Activated naive CD4-positive, alpha-beta T cell treated with anti-CD3 and anti-CD28 coated beads for 36 hours (primary cell): Measurements from ENCODE around the gene GLCE. TPM values are rescaled to one million over a fixed set of nuclear protein-coding genes. Genes with fewer than 3 reads are reported as not detected.

Experiments used
- CTCF ChIA-PET: fragments of 350-600 bp; sonication (Branson Sonifier 250); formaldehyde crosslinking; loops from one replicate; lab custom pipeline; 2021; ENCODE audit warnings: antibody characterized with exemption; lab: Charles Lee
- DNase-seq: peaks from one replicate; pipeline ENCODE4 v3.0.0-alpha.2; 2020
- H3K27ac Mint-ChIP-seq: one replicate; pipeline ENCODE4 v1.8.0; 2021; ENCODE audit warnings: mild to moderate bottlenecking, mixed read lengths
- H3K27me3 Mint-ChIP-seq: one replicate; pipeline ENCODE4 v1.8.0; 2021; ENCODE audit warnings: low read depth, mixed read lengths
- H3K36me3 Mint-ChIP-seq: one replicate; pipeline ENCODE4 v1.8.0; 2021; ENCODE audit warnings: low read depth, mixed read lengths
- H3K4me1 Mint-ChIP-seq: one replicate; pipeline ENCODE4 v1.8.0; 2021; ENCODE audit warnings: low read depth, mixed read lengths
- H3K4me3 Mint-ChIP-seq: one replicate; pipeline ENCODE4 v1.8.0; 2021; ENCODE audit warnings: mild to moderate bottlenecking, moderate library complexity, mixed read lengths
- H3K9me3 Mint-ChIP-seq: one replicate; pipeline ENCODE4 v1.8.0; 2021; ENCODE audit warnings: mixed read lengths
- intact Hi-C: fragments of 100-400 bp; cut with micrococcal nuclease; formaldehyde crosslinking; loops from one replicate; pipeline ENCODE4 v1.15.1; 2023
- total RNA-seq, 2 experiments: library from RNA; stranded (reverse); gene quantifications; one replicate each; pipeline ENCODE4 v1.2.3, GENCODE V29; 2021

Gene GLCE
- total RNA-seq, 2 experiments from 2014 or later, result 2.5 to 2.6 TPM

DNA sequence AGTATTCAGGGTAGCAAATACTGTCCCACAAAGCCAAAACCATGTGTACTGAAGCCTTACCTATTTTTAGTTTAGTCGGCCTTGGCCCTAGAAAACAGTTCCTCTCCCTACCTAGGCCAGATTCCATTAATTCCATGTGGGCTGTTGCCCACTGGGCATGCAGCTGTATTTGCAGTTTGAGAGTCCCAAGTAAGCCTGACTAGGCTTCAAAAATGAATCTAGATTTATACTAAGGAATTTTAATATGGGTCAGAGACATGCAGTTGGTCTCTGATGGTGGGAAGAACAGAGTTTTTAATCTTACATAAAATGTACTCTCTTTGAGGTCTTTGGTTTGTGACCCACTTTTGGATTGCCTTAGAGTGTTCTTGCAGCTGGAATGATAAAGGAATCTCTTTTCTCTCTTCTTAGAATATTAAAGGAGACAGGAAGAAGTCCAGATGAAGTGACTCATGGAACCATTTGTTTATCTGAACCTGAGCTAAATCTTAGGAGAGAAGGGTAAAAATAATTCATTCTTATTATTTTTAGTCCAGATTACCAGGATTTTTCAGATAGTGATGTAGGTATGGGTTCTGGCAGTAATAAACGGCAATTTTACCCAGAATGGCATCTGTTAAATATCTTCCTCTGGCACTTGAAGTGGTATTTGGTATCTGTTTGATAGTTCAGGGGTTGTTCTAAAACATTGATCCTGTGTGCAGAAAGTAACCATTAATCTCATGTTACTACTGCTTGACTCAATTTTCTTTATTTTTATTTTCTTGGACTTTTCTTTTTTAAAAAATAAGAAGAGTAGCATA is 33.8 kb downstream of the GLCE start:
- Mint-ChIP-seq H3K4me3 (no peak overlapping the region), H3K36me3 (peaks cover 17% of the 10 kb centered on the region), H3K4me1 (peaks cover 3% of the 10 kb centered on the region), H3K27me3 (no peaks in the 10 kb centered on the region), H3K9me3 (peaks cover 6% of the 10 kb centered on the region), H3K27ac (no peak overlapping the region)
- CTCF ChIA-PET, result no interaction called here
- DNase-seq, result no peak
- intact Hi-C loops, result no loop called here

DNA sequence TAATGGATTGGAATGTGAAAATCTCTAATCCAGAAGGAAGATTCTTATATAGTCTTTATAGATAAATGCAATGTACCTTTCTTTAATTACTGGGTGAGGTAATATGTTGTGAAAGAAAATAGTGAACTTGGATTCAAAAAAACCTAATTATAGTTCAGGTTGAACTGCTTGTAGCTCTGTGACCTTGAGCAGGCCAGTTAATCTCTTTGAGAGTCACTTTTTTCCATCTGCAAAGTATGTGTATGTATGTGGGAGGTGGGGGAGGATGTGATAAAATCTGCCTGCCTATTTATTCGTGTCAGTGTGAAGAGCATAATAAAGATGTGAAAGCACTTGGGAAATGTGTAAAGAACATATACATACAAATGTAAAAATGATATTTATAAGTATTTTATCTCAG is 34.4 kb downstream of the GLCE start:
- H3K9me3 Mint-ChIP-seq, result peaks cover 6% of the 10 kb centered on the region
- CTCF ChIA-PET, result interaction anchor here (0.6 kb wide), 1 partner anchor 157 kb away, joined by 3 read pairs; no protein-coding TSS in a partner anchor
- H3K36me3 Mint-ChIP-seq, result peaks cover 17% of the 10 kb centered on the region
- H3K4me3 Mint-ChIP-seq, result no peak overlapping the region
- H3K4me1 Mint-ChIP-seq, result peaks cover 3% of the 10 kb centered on the region
- DNase-seq, result no peak
- intact Hi-C loops, result no loop called here
- H3K27ac Mint-ChIP-seq, result no peak overlapping the region
- H3K27me3 Mint-ChIP-seq, result no peaks in the 10 kb centered on the region

DNA sequence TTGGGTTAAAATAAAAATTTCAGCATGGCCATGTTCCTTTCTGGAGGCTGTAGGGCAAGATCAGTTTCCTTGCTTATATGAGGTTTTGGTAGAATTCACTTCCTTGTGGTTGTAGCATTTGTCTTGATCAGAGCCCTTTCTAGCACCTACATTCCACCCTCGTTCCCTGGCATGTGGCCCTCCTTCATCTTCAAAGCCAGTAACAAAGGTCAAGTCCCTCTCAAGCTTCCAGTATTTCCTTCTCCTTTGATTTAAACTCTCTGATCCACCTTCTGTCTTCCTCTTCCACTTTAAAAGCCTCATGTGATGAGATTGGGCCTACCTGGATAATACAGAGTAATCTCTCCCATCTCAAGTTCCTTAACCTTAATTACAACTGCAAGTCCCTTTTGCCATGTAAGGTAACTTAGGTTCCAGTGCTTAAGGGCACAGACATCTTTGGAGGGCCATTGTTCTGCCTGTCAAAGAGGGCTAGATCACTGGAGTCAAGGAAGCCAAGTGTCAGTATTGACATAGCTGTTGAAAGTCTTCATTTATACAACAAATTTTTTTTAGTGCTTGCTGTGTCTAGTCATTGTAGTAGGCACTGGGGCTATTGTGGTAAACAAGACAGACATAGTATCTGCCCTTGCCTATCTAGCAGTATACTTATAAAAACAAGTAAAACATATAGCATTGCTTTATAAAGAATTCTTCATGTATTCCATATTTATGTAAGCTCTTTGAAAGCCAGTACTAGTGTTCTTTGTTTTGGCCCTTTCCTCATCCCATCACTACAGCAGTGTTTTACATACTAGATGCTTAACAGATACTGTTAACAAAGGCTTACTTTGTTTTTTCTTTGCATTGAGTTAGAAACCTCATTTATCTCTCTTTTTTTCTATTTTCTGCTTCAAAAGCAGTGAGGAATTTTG is 40.7 kb downstream of the GLCE start:
- CTCF ChIA-PET, result no interaction called here
- Mint-ChIP-seq H3K4me1 (no peaks in the 10 kb centered on the region), H3K27me3 (no peaks in the 10 kb centered on the region), H3K9me3 (no peaks in the 10 kb centered on the region), H3K4me3 (no peak overlapping the region), H3K27ac (no peak overlapping the region), H3K36me3 (peaks cover 11% of the 10 kb centered on the region)
- no peak for DNase-seq
- intact Hi-C loops, result no loop called here

DNA sequence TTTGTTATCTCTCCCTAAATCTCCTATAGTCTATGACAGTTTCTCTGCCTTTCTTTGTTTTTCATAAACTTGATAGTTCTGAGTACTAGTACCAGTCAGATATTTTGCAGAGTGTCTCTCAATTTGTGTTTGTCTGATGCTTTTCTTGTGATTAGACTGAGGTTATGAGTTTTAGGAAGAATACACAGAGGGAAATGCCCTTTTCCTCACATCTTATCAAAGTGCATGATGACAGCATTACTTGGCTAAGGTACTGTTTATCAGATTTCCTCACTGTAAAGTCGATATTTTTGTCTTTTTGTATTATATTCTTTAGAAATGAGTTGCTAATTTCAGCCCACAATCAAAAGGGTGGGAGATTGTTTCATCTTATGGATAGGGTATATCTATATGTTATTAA is 45.6 kb downstream of the GLCE start:
- Mint-ChIP-seq H3K27me3 (no peaks in the 10 kb centered on the region), H3K27ac (no peak overlapping the region), H3K36me3 (no peaks in the 10 kb centered on the region), H3K4me3 (no peak overlapping the region), H3K9me3 (peaks cover 2% of the 10 kb centered on the region), H3K4me1 (no peaks in the 10 kb centered on the region)
- intact Hi-C loops, result no loop called here
- DNase-seq, result no peak
- CTCF ChIA-PET, result no interaction called here

DNA sequence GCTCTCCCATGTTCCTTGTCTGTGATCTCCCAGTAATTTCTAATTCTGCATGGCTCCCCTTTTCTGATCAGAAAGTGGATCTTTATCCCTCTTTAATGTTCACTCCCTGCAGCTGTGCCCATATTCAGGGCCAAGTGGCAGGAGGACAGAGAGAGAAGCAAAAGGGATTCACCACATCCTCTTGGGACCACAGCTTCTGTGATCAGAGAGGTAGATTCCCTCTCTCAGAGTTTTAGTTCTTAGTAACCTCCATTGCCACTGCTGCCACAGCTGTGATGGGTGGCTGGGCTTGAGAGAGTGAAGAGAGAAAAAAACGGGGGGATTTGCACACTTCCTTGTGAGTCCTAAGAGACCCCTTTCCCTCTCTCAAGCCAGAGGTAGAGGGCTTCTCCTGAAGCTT is 49.2 kb downstream of the GLCE start:
- Mint-ChIP-seq H3K4me3 (no peak overlapping the region), H3K36me3 (no peaks in the 10 kb centered on the region), H3K9me3 (peaks cover 2% of the 10 kb centered on the region), H3K4me1 (no peaks in the 10 kb centered on the region), H3K27me3 (no peaks in the 10 kb centered on the region), H3K27ac (no peak overlapping the region)
- DNase-seq, result no peak
- intact Hi-C loops, result no loop called here
- CTCF ChIA-PET, result no interaction called here

DNA sequence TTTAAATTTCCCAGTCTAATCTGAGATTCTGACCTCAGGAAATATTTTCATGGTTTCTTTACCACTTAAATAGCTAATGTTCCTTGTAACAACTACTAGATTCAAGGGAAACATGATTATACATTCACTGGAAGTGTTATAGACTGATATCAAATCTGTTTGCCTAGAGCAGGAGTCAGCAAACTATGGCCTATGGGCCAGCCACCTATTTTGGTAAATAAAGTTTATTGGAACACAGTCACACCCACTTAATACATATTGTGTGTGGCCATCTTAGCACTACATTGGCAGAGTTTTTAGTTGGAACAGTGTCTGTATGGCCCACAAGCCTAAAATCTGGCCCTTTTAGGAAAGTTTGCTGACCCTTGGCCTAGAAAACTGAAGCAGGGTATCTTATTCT is 50.1 kb downstream of the GLCE start:
- no peak overlapping the region for H3K27ac Mint-ChIP-seq
- no peaks in the 10 kb centered on the region for H3K36me3 Mint-ChIP-seq
- no peaks in the 10 kb centered on the region for H3K27me3 Mint-ChIP-seq
- peaks cover 2% of the 10 kb centered on the region for H3K9me3 Mint-ChIP-seq
- DNase-seq, result no peak
- intact Hi-C loops, result no loop called here
- H3K4me1 Mint-ChIP-seq, result no peaks in the 10 kb centered on the region
- CTCF ChIA-PET, result no interaction called here
- no peak overlapping the region for H3K4me3 Mint-ChIP-seq

DNA sequence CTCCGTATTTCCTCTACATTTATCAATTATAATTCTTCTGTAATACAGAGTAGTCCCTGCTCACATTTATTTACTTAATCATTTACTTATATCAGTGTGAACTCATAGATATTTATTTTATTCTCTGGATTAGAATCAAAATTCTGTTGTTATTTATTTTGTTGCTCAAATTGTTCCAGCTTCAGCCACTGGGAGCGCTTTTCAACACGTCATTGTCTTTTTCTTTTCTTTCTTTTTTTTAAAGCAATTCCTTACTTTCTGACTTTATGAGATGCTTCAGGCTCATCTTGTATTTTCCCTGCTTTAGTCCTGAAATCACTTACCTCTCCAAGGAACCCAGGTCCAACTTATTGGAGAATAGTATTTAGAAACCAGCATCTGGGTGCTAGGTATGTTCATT is 53.4 kb downstream of the GLCE start:
- CTCF ChIA-PET, result no interaction called here
- no peaks in the 10 kb centered on the region for H3K4me1 Mint-ChIP-seq
- H3K9me3 Mint-ChIP-seq, result peaks cover 3% of the 10 kb centered on the region
- DNase-seq, result no peak
- intact Hi-C loops, result no loop called here
- no peak overlapping the region for H3K4me3 Mint-ChIP-seq
- H3K36me3 Mint-ChIP-seq, result no peaks in the 10 kb centered on the region
- no peaks in the 10 kb centered on the region for H3K27me3 Mint-ChIP-seq
- H3K27ac Mint-ChIP-seq, result no peak overlapping the region

DNA sequence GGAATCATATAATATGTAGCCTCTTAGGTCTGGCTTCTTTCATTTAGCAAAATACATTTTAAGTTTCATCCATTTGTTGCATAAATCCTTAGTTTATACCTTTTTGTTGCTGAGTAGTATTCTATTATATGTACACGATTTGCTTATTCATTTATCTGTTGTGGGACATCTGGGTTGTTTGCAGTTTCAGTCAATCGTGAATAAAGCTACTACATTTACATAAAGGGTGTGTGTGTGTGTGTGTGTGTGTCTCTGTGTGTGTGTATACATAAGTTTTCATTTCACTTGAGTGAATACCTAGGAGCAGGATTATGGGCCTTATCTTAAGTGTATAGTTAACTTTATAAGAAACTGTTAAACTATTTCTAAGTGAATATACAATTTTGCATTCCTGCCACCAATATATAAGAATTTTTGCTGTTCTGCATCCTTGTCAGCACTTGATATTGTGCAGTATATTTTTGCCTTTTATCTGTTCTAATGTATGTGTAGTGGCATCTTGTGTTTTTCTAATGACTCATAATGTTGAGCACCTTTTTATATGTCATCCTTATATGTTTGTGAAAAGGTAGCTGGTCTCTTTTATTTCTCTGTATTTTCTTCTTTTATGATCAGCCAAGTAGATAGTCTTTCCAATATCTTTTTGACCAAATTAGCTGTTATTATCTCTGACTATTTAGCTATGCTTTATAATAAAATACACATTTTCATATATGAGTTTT is 55.0 kb downstream of the GLCE start:
- no peak overlapping the region for H3K4me3 Mint-ChIP-seq

DNA sequence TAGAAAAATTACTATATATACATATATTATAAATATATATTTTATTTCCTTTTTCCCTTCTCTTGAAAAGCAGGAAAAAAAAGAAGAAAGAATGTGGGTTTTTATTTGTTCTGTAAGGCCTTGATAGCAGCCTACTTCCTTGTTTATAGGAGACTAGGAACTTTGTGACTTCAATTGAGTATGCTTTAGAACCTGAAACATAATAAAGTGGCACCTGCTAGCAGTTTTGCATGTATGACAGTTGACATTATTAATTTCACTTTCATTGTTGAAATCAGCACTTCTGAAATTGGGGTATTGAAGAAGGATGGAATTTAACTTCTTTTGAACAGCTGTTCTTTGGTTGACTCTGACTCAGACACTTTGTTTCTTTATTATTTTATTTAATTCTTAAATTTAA is 56.9 kb downstream of the GLCE start:
- H3K27me3 Mint-ChIP-seq, result no peaks in the 10 kb centered on the region
- H3K4me1 Mint-ChIP-seq, result no peaks in the 10 kb centered on the region
- H3K27ac Mint-ChIP-seq, result no peak overlapping the region
- H3K9me3 Mint-ChIP-seq, result peaks cover 9% of the 10 kb centered on the region
- DNase-seq, result no peak
- H3K36me3 Mint-ChIP-seq, result peaks cover 2% of the 10 kb centered on the region
- intact Hi-C loops, result no loop called here
- CTCF ChIA-PET, result no interaction called here
- H3K4me3 Mint-ChIP-seq, result no peak overlapping the region

More for the DNA sequence above, 55.0 kb downstream of the GLCE start:
- DNase-seq, result no peak
- Mint-ChIP-seq H3K27ac (no peak overlapping the region), H3K4me1 (no peaks in the 10 kb centered on the region), H3K27me3 (no peaks in the 10 kb centered on the region), H3K36me3 (peaks cover 2% of the 10 kb centered on the region), H3K9me3 (peaks cover 6% of the 10 kb centered on the region)
- intact Hi-C loops, result no loop called here
- CTCF ChIA-PET, result no interaction called here

DNA sequence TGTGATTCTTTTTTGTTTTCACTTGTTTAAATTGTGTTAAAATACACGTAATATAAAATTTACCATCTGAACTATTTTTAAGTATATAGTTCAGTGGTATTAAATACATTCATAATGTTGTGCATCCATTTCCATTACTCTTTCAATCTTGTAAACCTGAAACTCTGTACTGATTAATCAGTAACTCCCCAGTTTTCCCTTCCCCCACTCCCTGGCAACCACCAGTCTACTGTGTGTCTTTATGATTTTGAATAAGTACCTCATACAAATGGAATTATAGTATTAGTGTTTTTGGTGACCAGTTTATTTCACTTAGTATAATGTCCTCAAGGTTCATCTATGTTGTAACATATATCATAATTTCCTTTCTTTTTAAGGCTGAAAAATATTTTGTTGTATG is 59.3 kb downstream of the GLCE start:
- peaks cover 18% of the 10 kb centered on the region for H3K9me3 Mint-ChIP-seq
- CTCF ChIA-PET, result no interaction called here
- no peak for DNase-seq
- no peak overlapping the region for H3K27ac Mint-ChIP-seq
- H3K4me1 Mint-ChIP-seq, result no peaks in the 10 kb centered on the region
- peaks cover 14% of the 10 kb centered on the region for H3K36me3 Mint-ChIP-seq
- H3K4me3 Mint-ChIP-seq, result no peak overlapping the region
- intact Hi-C loops, result no loop called here
- no peaks in the 10 kb centered on the region for H3K27me3 Mint-ChIP-seq

DNA sequence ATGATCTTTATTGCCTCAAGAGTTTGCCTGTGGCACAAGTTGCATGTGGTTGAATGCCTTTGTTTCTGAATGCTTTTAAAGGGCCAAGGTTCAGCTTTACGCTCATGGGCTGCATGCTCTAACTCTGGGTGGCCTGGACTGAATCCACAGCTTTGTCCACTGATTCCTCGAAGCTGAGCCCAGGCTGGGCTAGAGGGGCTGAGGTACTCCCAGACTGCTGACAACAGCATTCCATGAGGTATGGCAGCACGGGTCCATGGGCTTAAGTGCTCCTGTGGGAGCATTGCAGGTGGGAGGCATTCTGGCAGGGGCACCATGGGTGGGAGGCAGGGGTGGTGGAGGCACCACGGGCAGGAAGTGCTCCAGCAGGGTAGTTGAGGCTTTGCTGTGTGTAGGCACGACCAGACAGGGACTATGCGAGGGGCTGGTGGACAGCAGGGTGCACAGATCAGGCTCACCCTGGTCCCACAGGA is 61.6 kb downstream of the GLCE start:
- Mint-ChIP-seq H3K9me3 (peaks cover 18% of the 10 kb centered on the region), H3K27me3 (no peaks in the 10 kb centered on the region), H3K4me3 (no peak overlapping the region), H3K27ac (no peak overlapping the region), H3K4me1 (no peaks in the 10 kb centered on the region), H3K36me3 (peaks cover 14% of the 10 kb centered on the region)
- intact Hi-C loops, result no loop called here
- DNase-seq, result no peak
- CTCF ChIA-PET, result no interaction called here
